GM18507 (cell line): ENCODE data around the gene CPLANE1.

ENCODE experiments used
- DNase-seq: peaks from one replicate; pipeline ENCODE4 v3.0.0; 2011; ENCODE audit warnings: low read depth; ENCODE audit not compliant: insufficient read length; ENCODE audit errors: extremely low spot score
- FAIRE-seq: peaks from 2 replicates; lab custom pipeline; 2011; peaks lifted over from hg19 to GRCh38; lab: Jason Lieb, UNC

Gene CPLANE1

DNA sequence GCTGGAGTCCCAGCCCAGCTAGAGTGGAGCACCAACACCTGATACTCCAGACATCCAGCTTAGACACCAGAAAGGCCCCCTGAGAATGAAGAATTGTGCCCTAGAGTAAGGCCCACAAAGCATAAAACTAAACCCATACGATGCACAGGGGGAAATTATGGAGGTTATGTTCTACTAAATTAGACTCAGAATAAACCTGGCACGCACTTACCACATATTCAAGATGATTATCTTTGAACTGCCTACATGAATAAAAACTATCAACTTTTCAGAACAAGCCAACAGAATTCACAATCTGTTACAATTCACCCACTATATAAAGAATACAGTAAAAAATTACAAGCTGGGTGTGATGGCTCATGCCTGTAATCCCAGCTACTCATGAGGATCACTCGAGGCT is 168.5 kb downstream of the CPLANE1 start:
- FAIRE-seq = no peak
- no peak for DNase-seq

DNA sequence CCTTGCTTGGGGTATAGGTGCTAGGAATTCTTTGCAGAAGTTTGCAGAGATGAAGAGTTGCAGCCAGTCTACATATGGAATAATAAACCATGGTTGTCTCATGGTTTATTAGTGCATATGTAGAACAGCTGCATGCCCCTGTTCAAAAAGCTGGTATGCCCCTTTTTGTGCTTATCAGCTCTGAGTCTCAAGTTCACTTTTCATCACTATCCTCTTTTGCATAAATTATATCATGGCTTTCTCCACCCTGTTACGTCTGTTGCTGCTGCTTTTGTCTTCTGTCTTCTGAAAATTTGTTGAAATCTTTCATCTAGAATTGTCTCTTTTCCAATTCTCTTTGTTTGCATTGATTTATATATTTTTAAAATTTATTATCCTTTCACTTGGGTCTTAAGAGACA is 172.0 kb downstream of the CPLANE1 start:
- DNase-seq (no peak), FAIRE-seq (no peak)

DNA sequence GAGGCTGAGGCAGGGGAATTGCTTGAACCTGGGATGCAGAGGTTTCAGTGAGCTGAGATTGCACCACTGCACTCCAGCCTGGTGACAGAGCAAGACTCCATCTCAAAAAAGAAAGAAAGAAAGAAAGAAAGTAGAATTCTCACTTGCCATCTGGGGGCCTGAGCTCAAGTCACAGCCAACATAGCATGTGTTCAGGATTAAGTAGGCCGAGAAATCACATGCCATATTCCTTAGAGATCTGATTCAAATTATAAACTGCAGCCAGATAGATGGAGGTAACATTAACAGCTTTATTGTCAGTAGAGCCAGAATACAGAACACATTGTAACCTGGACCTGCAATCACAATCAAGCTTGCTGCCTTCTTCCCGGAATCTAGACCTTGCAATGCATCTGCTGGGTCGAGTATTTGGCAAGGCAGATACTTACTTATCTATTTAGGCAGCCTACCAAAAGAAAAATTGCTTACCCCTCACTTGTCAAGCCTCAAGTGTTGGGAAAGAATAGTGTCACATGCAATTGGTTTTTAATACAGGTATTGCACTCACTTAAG is 173.7 kb downstream of the CPLANE1 start:
- DNase-seq (no peak), FAIRE-seq (no peak)

DNA sequence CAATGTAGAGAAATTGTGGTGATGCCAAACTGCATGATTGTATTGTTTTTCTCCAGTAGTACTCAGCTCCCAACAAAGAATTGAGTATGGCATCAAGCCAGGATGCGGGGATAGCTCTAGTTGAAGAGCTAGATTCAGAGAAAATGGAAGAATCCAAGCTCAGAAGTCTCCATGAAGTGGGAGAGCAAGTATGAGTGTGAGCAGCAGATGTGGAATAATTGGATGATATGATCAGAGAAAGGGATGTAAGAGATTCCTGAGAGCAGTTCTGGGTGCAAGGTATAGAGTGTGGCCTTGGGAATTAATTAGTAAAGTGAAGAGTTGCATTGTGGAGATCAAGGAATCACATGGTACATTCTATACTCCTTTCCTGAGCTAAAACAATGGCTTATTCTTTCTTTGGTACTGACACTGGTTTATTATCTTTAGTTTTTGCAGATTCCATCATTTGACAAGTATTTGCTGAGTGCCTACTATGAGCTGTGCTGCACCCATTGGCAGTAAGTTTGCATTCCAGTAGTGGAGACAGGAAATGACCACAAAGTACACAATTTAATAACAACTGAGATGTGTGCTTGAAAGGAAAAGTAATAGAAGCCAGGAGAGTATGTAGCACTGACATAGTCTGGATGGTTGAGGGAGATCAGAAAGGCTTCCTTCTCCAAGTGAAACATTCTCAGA is 177.1 kb downstream of the CPLANE1 start:
- no peak for FAIRE-seq
- no peak for DNase-seq

DNA sequence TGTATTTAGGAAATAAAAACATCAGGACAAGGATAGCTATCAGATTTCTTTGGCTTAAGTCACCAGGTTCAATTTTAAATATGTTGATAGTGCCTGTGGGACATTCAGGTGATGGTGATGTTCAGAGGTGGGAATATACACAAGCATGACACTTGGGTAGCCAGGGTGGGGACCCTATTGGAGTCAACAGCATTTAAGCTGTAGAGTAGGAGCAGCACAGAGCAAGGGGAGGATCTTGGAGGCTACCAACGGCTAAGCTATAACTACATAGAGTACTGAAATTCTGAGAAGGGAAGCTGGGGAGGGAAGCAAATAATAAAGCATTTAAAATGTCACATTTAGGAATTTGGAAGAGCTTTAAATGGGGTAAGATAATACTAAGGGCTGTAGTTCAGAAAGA is 177.7 kb downstream of the CPLANE1 start:
- DNase-seq (no peak), FAIRE-seq (no peak)

DNA sequence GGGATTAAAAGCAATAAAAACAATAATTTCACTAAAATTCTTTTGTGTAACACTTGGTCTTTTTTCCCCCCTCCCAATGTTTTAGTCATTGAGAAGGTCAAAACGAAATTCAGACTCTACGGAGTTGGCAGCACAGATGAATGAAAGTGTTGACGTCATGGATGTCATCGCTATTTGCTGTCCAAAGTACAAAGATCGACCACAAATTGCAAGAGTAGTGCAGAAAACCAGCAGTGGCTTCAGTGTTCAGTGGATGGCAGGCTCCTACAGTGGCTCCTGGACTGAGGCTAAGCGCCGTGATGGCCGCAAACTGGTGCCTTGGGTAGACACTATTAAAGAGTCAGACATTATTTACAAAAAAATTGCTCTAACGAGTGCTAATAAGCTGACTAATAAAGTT is 184.7 kb downstream of the CPLANE1 start:
- FAIRE-seq (no peak), DNase-seq (no peak)

DNA sequence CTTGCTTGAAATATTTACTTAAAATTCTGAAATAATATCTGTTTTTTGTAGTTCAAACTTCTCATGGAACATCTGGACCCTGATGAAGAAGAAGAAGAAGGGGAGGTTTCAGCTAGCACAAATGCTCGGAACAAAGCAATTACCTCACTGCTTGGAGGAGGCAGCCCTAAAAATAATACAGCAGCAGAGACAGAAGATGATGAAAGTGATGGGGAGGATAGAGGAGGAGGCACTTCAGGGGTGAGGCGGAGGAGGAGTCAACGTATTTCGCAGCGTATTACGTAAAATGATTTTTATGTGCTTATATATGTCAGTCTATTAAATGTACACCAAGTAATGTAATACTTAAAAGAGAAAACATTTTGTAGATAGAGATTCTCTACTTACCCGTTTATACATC is 185.4 kb downstream of the CPLANE1 start:
- no peak for FAIRE-seq
- DNase-seq = no peak

DNA sequence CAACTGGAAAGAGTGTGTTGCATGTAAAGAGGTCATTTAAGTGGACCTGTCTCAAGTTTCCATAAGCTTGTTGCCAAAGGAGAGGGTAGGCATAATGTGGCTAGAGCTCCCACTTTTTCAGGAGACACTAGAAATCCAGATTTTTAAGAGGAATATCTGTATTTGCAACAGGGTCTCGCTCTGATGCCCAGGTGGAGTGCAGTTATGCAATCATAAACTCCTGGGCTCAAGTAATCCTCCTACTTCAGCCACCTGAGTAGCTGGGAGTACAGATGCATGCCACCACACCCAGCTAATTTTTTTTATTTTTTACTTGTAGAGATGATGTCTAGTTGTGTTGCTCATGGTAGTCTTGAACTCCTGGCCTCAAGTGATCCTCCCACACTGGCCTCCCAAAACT is 189.1 kb downstream of the CPLANE1 start:
- DNase-seq (no peak), FAIRE-seq (no peak)

DNA sequence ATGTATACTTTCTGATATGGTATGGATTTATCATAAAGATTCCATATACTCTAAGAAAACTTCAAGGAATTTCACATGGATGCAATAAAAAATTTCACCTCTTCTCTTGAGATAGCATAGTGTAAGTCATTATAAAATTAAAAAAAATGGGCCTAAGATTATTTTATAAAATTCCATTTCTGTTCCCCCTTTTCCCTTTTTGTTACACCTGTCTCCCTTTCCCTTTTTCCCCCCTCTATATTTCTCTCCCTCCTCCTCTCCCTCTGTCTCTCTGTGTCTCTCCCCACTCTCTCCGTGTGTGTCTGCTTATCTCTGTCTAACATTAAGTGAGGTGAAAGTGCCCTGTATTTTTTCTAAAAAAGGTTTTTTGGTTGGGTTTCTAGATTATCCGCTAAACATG is 192.4 kb downstream of the CPLANE1 start:
- FAIRE-seq (no peak), DNase-seq (no peak)
